CD4-positive, alpha-beta memory T cell (primary cell): ENCODE data around the gene SLCO3A1. TPM values are rescaled to one million over a fixed set of nuclear protein-coding genes. Genes with fewer than 3 reads are reported as not detected.

ENCODE experiments used
- CTCF ChIA-PET: fragments of 350-600 bp; sonication (Branson Sonifier 250); formaldehyde crosslinking; loops from one replicate; lab custom pipeline; 2021; ENCODE audit warnings: inconsistent platforms; ENCODE audit not compliant: partially characterized antibody; lab: Charles Lee
- POLR2A ChIA-PET: fragments of 350-600 bp; sonication (Branson Sonifier 250); formaldehyde crosslinking; loops from one replicate; lab custom pipeline; 2021; ENCODE audit not compliant: partially characterized antibody; lab: Charles Lee
- DNase-seq, 5 donors: peaks; one replicate each; pipeline versions ENCODE4 v3.0.0 to v3.0.0-alpha.2; 2020 to 2022; ENCODE audit warnings: mixed read lengths in 1 of 5
- H3K27ac ChIP-seq: one replicate; pipeline ENCODE4 v1.7.0; 2013; ENCODE audit warnings: low read depth, low read length
- H3K27me3 ChIP-seq: 2 replicates; pipeline ENCODE4 v1.7.0; 2013; ENCODE audit warnings: mild to moderate bottlenecking, low read length, moderate library complexity; ENCODE audit not compliant: insufficient read depth
- H3K36me3 ChIP-seq: 2 replicates; pipeline ENCODE4 v1.7.0; 2013; ENCODE audit warnings: mild to moderate bottlenecking, low read length, moderate library complexity; ENCODE audit not compliant: insufficient read depth
- H3K4me1 ChIP-seq: 2 replicates; pipeline ENCODE4 v1.7.0; 2013; ENCODE audit warnings: mild to moderate bottlenecking, low read length, moderate library complexity; ENCODE audit not compliant: insufficient read depth
- H3K4me3 ChIP-seq, 2 donors: one replicate each; pipeline ENCODE4 v1.7.0; 2013; ENCODE audit warnings: low read length in 2 of 2, mild to moderate bottlenecking in 1 of 2
- H3K9me3 ChIP-seq, 2 donors: one replicate each; pipeline ENCODE4 v1.7.0; 2013; ENCODE audit warnings: low read length in 2 of 2, control low read depth in 1 of 2; ENCODE audit not compliant: control insufficient read depth in 1 of 2
- H3K27ac Mint-ChIP-seq, 7 donors: one replicate each; pipeline ENCODE4 v1.8.0; 2020 to 2021; ENCODE audit warnings: mixed read lengths in 7 of 7, mild to moderate bottlenecking in 6 of 7, inconsistent platforms in 3 of 7, moderate library complexity in 3 of 7
- H3K27me3 Mint-ChIP-seq, 2 donors: one replicate each; pipeline ENCODE4 v1.8.0; 2020 to 2021; ENCODE audit warnings: mixed read lengths in 2 of 2
- H3K36me3 Mint-ChIP-seq, 2 donors: one replicate each; pipeline ENCODE4 v1.8.0; 2020 to 2021; ENCODE audit warnings: mixed read lengths in 2 of 2, inconsistent platforms in 1 of 2, mild to moderate bottlenecking in 1 of 2
- H3K4me1 Mint-ChIP-seq, 4 donors: one replicate each; pipeline ENCODE4 v1.8.0; 2020 to 2021; ENCODE audit warnings: mixed read lengths in 4 of 4, mild to moderate bottlenecking in 1 of 4
- H3K4me3 Mint-ChIP-seq, 8 donors: one replicate each; pipeline ENCODE4 v1.8.0; 2020 to 2021; ENCODE audit warnings: mixed read lengths in 8 of 8, mild to moderate bottlenecking in 7 of 8, moderate library complexity in 6 of 8, inconsistent platforms in 3 of 8
- H3K9me3 Mint-ChIP-seq, 8 donors: one replicate each; pipeline ENCODE4 v1.8.0; 2020 to 2021; ENCODE audit warnings: mixed read lengths in 8 of 8, mild to moderate bottlenecking in 5 of 8, inconsistent platforms in 3 of 8, moderate library complexity in 1 of 8
- intact Hi-C: fragments of 100-400 bp; cut with micrococcal nuclease; formaldehyde crosslinking; loops from one replicate; pipeline ENCODE4 v1.15.1; 2023
- polyA plus RNA-seq, 2 donors: library from polyadenylated mRNA; unstranded; fragments of 300-500 nt; fragmentation: Illumina TruSeq; gene quantifications; one replicate each; pipeline ENCODE4 v1.2.3, GENCODE V29; 2021
- total RNA-seq, 2 experiments: library from RNA; stranded (reverse); gene quantifications; one replicate each; pipeline ENCODE4 v1.2.3, GENCODE V29; 2021

SLCO3A1 gene
- total and polyA plus RNA-seq, 4 experiments from 2014 or later, result 30.9 to 61.3 (median 31.9) TPM

DNA sequence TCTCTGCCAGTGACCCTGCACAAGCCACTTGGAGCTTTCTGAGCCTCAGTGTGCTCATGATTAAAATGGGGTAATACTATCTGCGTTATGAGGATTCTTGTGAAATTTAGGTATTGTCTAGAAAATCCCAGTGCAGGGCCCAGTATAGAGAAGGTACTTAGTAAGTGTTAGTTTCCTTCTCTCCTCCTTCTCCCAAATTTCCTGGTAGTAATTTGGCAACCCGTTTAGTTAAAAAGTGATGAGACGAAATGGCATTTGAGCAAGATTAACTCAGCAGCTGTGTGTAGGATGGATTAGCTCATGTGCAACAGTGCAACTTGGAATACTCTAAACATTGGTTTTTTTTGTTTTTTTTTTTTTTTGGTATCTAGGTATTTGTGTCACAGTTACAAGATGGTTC, 84.6 kb downstream of the SLCO3A1 start:
- Mint-ChIP-seq H3K4me1 (peaks cover 46 to 88% (median 65%) of the 10 kb centered on the region in 4 donors), H3K27me3 (no peaks in the 10 kb centered on the region), H3K27ac (no peak overlapping the region), H3K4me3 (no peak overlapping the region), H3K36me3 (peaks cover 4 to 7% of the 10 kb centered on the region in 2 donors), H3K9me3 (peaks cover 0 to 5% (median 0%) of the 10 kb centered on the region in 8 donors)
- Histone ChIP-seq H3K36me3 (no peaks in the 10 kb centered on the region), H3K27ac (no peak overlapping the region), H3K4me1 (peaks cover 42% of the 10 kb centered on the region), H3K27me3 (no peaks in the 10 kb centered on the region), H3K4me3 (no peak overlapping the region), H3K9me3 (no peaks in the 10 kb centered on the region)
- intact Hi-C loops, result no loop called here
- ChIA-PET POLR2A (no interaction called here), CTCF (interaction anchor here (1.0 to 7.0 kb wide), 2 partner anchors 9 to 87 kb away, joined by 3 to 117 read pairs; partner anchors contain the start of gene SLCO3A1)
- DNase-seq, result no peak

DNA sequence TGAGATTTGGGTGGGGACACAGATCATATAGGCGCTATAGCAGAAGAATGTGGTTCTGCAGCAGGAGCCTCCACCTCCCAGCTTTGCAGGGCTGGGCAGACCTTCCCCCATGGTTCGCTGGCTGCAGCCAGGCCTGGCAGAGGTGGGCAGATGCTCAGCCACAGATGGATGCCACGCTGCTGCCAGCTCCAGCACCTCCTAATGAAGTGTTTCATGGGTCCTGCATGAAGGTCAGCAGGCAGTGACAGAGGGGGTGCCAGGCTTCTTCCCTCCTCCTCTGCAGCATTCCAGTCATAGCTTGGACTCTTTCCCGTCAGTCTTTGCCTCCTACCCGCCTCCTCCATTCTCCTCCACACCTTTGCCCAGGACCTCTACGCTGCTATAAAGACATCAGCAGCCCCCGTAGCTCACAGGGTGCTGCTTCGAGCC, 85.9 kb downstream of the SLCO3A1 start:
- peaks cover 49% of the 10 kb centered on the region for H3K4me1 ChIP-seq
- no peak overlapping the region for H3K27ac ChIP-seq
- H3K27me3 ChIP-seq, result no peaks in the 10 kb centered on the region
- peak overlapping the region in 1 of 8 donors; percentile 45 for H3K4me3 Mint-ChIP-seq
- no peak overlapping the region for H3K4me3 ChIP-seq
- no peak for DNase-seq
- H3K4me1 Mint-ChIP-seq, result peaks cover 50 to 92% (median 68%) of the 10 kb centered on the region in 4 donors
- no peaks in the 10 kb centered on the region for H3K9me3 Mint-ChIP-seq
- CTCF ChIA-PET, result interaction anchor here (0.9 to 7.0 kb wide), 3 partner anchors 36 to 233 kb away, joined by 3 to 117 read pairs (median 3); partner anchors contain the start of gene SLCO3A1
- H3K36me3 Mint-ChIP-seq, result peaks cover 3 to 4% of the 10 kb centered on the region in 2 donors
- no peaks in the 10 kb centered on the region for H3K36me3 ChIP-seq
- H3K27ac Mint-ChIP-seq, result peak overlapping the region in 2 of 7 donors; percentile 36 to 52
- intact Hi-C loops, result no loop called here
- H3K9me3 ChIP-seq, result no peaks in the 10 kb centered on the region
- POLR2A ChIA-PET, result interaction anchor here (1.0 kb wide), 1 partner anchor 85 kb away, joined by 5 read pairs; the partner anchor contains the start of gene SLCO3A1
- no peaks in the 10 kb centered on the region for H3K27me3 Mint-ChIP-seq

DNA sequence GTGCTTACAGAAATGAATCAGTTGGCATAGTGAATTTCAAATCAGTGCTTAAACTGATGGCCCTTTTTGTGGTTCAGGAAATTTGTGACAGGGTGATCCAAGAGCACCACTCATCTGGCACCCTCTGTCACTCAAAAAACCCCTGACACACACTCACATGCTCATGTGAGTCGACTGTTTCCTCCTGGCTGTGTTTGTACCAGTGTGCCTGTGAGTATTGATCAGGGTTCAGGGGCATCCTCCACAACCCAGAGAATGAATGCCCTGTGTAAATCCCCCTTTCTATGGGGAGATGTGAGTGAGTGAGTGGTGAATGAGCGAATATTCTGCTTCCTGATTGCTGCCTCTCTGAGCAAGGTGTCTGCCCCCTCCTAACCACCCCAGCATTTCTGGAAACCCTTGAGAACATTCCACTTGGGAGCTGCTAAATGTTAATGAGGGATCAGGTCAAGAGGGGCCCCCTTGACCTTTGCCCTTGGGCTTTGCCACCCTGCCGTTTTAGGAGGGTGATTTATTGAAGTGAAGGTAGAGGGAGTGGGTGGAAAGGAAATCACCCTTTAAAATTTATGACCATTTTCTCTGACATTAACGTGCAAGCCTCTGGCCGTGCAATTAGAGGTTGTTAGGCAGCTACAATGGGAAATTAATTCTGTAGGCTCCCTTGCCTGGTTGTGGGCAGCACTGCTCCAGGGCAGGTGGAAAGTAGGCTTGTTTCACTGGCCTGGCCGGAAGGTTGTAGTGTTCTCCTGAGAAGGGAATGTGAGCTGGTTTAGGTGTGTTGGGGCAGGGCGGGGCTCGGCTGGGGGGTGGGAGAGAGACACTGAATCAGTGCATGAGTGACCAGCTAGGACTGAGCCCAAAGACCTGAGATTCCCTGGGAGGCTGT, 87.2 kb downstream of the SLCO3A1 start:
- Histone ChIP-seq H3K27ac (no peak overlapping the region), H3K9me3 (no peaks in the 10 kb centered on the region), H3K27me3 (no peaks in the 10 kb centered on the region), H3K36me3 (no peaks in the 10 kb centered on the region), H3K4me1 (peaks cover 40% of the 10 kb centered on the region), H3K4me3 (no peak overlapping the region)
- peak overlapping the region in 3 of 8 donors; percentile 47 to 65 (median 65) for H3K4me3 Mint-ChIP-seq
- ChIA-PET CTCF (interaction anchor here (1.0 to 7.0 kb wide), 11 partner anchors 8 to 638 kb away, joined by 3 to 117 read pairs (median 4); partner anchors contain the start of gene SLCO3A1), POLR2A (interaction anchor here (1.0 kb wide), 1 partner anchor 87 kb away, joined by 5 read pairs; the partner anchor contains the start of gene SLCO3A1)
- intact Hi-C loops, result no loop called here
- H3K4me1 Mint-ChIP-seq, result peaks cover 45 to 85% (median 60%) of the 10 kb centered on the region in 4 donors
- no peaks in the 10 kb centered on the region for H3K9me3 Mint-ChIP-seq
- peaks cover 1 to 4% of the 10 kb centered on the region in 2 donors for H3K36me3 Mint-ChIP-seq
- DNase-seq, result peak in 1 of 5 donors; percentile 43
- H3K27me3 Mint-ChIP-seq, result no peaks in the 10 kb centered on the region
- peak overlapping the region; percentile 46 to 86 (median 78) for H3K27ac Mint-ChIP-seq

DNA sequence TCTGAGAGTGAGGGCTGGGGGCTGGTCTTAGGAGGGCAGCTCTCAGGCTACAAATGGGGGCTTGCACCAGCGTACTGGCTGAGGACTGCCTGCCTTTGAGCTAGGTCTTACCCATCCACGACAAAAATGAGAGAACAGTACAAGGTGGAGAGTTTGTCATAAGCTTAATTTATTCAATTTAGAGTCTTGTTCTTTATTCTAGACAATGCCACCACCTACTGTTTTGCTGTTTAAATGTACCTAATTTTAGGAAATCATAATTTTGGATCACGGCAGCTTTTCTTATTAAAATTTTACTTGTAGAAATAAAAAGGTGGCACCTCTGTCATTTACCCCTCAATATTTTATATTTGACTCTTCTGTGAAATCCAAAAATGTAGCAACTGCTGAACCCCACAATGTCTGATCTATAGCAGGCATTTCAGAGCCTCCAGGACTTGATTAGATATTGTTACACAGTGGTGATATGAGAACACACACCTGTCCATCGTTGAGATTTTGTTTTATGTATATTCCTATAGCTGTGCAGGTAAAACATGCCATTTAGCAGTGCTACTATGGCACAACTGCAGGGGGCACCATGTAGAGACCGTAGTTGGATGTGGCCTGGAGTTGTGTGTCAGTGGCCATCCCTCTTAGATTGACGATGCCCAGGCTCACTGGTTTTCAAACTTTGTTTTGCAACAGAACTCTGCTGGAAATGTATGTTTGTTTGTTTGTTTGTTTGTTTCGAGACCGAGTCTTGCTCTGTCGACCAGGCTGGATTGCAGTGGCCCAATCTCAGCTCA, 88.6 kb downstream of the SLCO3A1 start:
- CTCF ChIA-PET, result interaction anchor here (0.9 to 7.0 kb wide), 12 partner anchors 10 to 640 kb away, joined by 3 to 117 read pairs (median 4); partner anchors contain the start of gene SLCO3A1
- Histone ChIP-seq H3K4me1 (peaks cover 43% of the 10 kb centered on the region), H3K36me3 (no peaks in the 10 kb centered on the region), H3K27me3 (no peaks in the 10 kb centered on the region), H3K9me3 (no peaks in the 10 kb centered on the region), H3K4me3 (no peak overlapping the region), H3K27ac (no peak overlapping the region)
- peak overlapping the region in 5 of 8 donors; percentile 15 to 75 (median 27) for H3K4me3 Mint-ChIP-seq
- peak in 3 of 5 donors; percentile 9 to 23 (median 14) for DNase-seq
- H3K27ac Mint-ChIP-seq, result peak overlapping the region in 6 of 7 donors; percentile 41 to 86 (median 72)
- intact Hi-C loops, result loop anchor here (1.0 kb wide), 3 partner anchors 93 to 639 kb away; no protein-coding TSS in a partner anchor
- peaks cover 51 to 89% (median 66%) of the 10 kb centered on the region in 4 donors for H3K4me1 Mint-ChIP-seq
- H3K9me3 Mint-ChIP-seq, result no peaks in the 10 kb centered on the region
- H3K36me3 Mint-ChIP-seq, result peaks cover 0 to 4% of the 10 kb centered on the region in 2 donors
- no peaks in the 10 kb centered on the region for H3K27me3 Mint-ChIP-seq
- POLR2A ChIA-PET, result interaction anchor here (1.4 kb wide), 2 partner anchors 88 to 92 kb away, joined by 4 to 6 read pairs; partner anchors contain the start of gene SLCO3A1

DNA sequence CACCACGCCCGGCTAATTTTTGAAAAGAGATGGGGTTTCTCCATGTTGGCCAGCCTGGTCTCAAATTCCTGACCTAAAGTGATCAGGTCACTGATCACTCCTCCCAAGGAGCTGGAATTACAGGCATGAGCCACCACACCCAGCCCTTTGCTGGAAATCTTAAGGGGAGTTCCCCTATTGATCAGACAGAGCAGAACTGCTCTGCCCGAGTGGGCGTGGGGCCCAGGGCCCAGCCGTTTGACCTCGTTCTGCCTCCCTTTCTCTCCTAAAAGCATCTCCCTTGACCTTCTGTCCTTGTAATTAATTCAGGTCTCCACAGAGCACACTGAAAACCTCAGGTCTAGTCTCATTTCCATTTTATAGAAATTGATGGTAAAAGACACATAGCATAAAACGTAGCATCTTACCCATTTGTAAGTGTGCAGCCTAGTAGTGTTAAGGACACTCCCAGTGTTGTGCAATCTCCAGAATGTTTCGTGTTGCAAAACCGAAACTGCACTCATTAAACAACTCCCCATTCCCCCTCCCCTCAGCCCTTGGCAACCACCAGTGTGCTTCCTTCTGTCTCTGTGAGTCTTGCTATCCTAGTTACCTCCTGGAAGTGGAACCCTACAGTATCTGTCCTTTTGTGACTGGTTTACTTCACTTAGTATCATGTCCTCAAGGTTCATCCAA, 89.3 kb downstream of the SLCO3A1 start:
- POLR2A ChIA-PET, result interaction anchor here (1.2 to 1.4 kb wide), 3 partner anchors 8 to 92 kb away, joined by 3 to 6 read pairs (median 4); partner anchors contain the start of gene SLCO3A1
- Histone ChIP-seq H3K27me3 (no peaks in the 10 kb centered on the region), H3K4me3 (no peak overlapping the region), H3K36me3 (no peaks in the 10 kb centered on the region), H3K4me1 (peaks cover 48% of the 10 kb centered on the region), H3K9me3 (no peaks in the 10 kb centered on the region), H3K27ac (peak overlapping the region; percentile 37)
- Mint-ChIP-seq H3K27me3 (no peaks in the 10 kb centered on the region), H3K9me3 (no peaks in the 10 kb centered on the region), H3K36me3 (peaks cover 0 to 4% of the 10 kb centered on the region in 2 donors), H3K4me3 (peak overlapping the region; percentile 42 to 89 (median 76)), H3K27ac (peak overlapping the region; percentile 41 to 89 (median 86)), H3K4me1 (peaks cover 56 to 93% (median 71%) of the 10 kb centered on the region in 4 donors)
- DNase-seq, result peak; percentile 45 to 78 (median 60)
- CTCF ChIA-PET, result interaction anchor here (1.5 to 7.0 kb wide), 6 partner anchors 10 to 237 kb away, joined by 5 to 117 read pairs (median 9); partner anchors contain the start of gene SLCO3A1
- intact Hi-C loops, result loop anchor here (1.0 kb wide), 3 partner anchors 94 to 640 kb away; no protein-coding TSS in a partner anchor

DNA sequence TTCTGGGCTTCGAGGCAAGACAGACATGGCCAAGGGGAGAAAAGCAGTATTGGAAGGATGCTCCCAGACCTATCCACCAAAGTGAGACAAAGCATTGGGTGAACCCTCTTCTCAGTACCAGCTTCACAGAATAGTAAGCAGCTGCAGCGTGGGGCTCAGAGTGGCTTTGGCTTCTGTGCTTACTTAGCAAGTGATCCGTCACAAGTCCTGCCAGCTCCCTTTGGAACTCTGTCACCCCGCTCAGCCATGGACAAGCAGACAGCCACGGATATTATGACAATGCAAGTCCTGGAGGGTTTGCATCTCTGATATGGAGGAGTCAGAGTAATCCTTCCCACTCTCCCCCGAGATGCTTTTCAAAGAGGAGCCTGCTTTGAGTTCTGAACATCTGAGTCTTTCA, 90.8 kb downstream of the SLCO3A1 start:
- H3K4me1 ChIP-seq, result peaks cover 48% of the 10 kb centered on the region
- H3K36me3 Mint-ChIP-seq, result peaks cover 0 to 2% of the 10 kb centered on the region in 2 donors
- POLR2A ChIA-PET, result interaction anchor here (1.2 kb wide), 1 partner anchor 9 kb away, joined by 3 read pairs; no protein-coding TSS in a partner anchor
- peaks cover 55 to 93% (median 72%) of the 10 kb centered on the region in 4 donors for H3K4me1 Mint-ChIP-seq
- H3K27ac ChIP-seq, result no peak overlapping the region
- DNase-seq, result no peak
- no peaks in the 10 kb centered on the region for H3K27me3 Mint-ChIP-seq
- intact Hi-C loops, result no loop called here
- no peaks in the 10 kb centered on the region for H3K9me3 Mint-ChIP-seq
- H3K27me3 ChIP-seq, result no peaks in the 10 kb centered on the region
- H3K36me3 ChIP-seq, result no peaks in the 10 kb centered on the region
- no peaks in the 10 kb centered on the region for H3K9me3 ChIP-seq
- H3K4me3 ChIP-seq, result no peak overlapping the region
- CTCF ChIA-PET, result interaction anchor here (1.2 to 1.3 kb wide), 2 partner anchors 94 to 238 kb away, joined by 3 to 4 read pairs; no protein-coding TSS in a partner anchor
- peak overlapping the region in 3 of 7 donors; percentile 5 to 70 (median 43) for H3K27ac Mint-ChIP-seq
- no peak overlapping the region for H3K4me3 Mint-ChIP-seq
